Measurements from ENCODE around the gene EMCN.

EMCN gene

GRCh38 chr4:100469555-100469954 lies 48.3 kb downstream of the EMCN start:
- TF ChIP-seq CTCF (IDR thresholded peaks at IDR 0.05; ENCODE audit: insufficient read depth, low read depth, low read length, missing control alignments): no peak
- no peak overlapping the region for H3K4me3 ChIP-seq (ENCODE audit: low read depth, low read length)
- no peak for DNase-seq (ENCODE audit: low read depth)

- no peak overlapping the region for H3K4me3 ChIP-seq (ENCODE audit: low read depth, low read length)
- DNase-seq (ENCODE audit: low read depth): no peak
- no peak for TF ChIP-seq CTCF (IDR thresholded peaks at IDR 0.05; ENCODE audit: insufficient read depth, low read depth, low read length, missing control alignments)
Observed at GRCh38 chr4:100466501-100466900, 51.3 kb downstream of the EMCN start.

GRCh38 chr4:100461807-100462605 lies 55.8 kb downstream of the EMCN start:
- no peak for DNase-seq (ENCODE audit: low read depth)
- TF ChIP-seq CTCF (IDR thresholded peaks at IDR 0.05; ENCODE audit: insufficient read depth, low read depth, low read length, missing control alignments): no peak
- no peak overlapping the region for H3K4me3 ChIP-seq (ENCODE audit: low read depth, low read length)

GRCh38 chr4:100450449-100450848 lies 67.4 kb downstream of the EMCN start:
- TF ChIP-seq CTCF (IDR thresholded peaks at IDR 0.05; ENCODE audit: insufficient read depth, low read depth, low read length, missing control alignments): no peak
- H3K4me3 ChIP-seq (ENCODE audit: low read depth, low read length): no peak overlapping the region
- DNase-seq (ENCODE audit: low read depth): no peak

- H3K4me3 ChIP-seq (ENCODE audit: low read depth, low read length): no peak overlapping the region
- DNase-seq (ENCODE audit: low read depth): no peak
- no peak for TF ChIP-seq CTCF (IDR thresholded peaks at IDR 0.05; ENCODE audit: insufficient read depth, low read depth, low read length, missing control alignments)
Observed at GRCh38 chr4:100431416-100431815, 86.4 kb downstream of the EMCN start.

- no peak overlapping the region for H3K4me3 ChIP-seq (ENCODE audit: low read depth, low read length)
- TF ChIP-seq CTCF (IDR thresholded peaks at IDR 0.05; ENCODE audit: insufficient read depth, low read depth, low read length, missing control alignments): no peak
- DNase-seq (ENCODE audit: low read depth): no peak
Observed at GRCh38 chr4:100430451-100430850, 87.4 kb downstream of the EMCN start.

- H3K4me3 ChIP-seq (ENCODE audit: low read depth, low read length): no peak overlapping the region
- TF ChIP-seq CTCF (IDR thresholded peaks at IDR 0.05; ENCODE audit: insufficient read depth, low read depth, low read length, missing control alignments): no peak
- no peak for DNase-seq (ENCODE audit: low read depth)
Observed at GRCh38 chr4:100429616-100430015, 88.2 kb downstream of the EMCN start.

All from GM12865 (cell line).